Panc1 (cell line): ENCODE results near the gene ANKMY1. TPM values are rescaled to one million over a fixed set of nuclear protein-coding genes. Genes with fewer than 3 reads are reported as not detected.

Experiments
- ATAC-seq: fragments of 200-7000 bp; cut with Tn5 transposase; 2 replicates; pipeline ENCODE4 v1.9.1; 2020; ENCODE audit warnings: mild to moderate bottlenecking, moderate library complexity
- BruUV-seq: library from RNA; stranded (reverse); fragments of 400-500 nt; replicated peaks from 2 replicates; lab custom pipeline; 2021; lab: Mats Ljungman, UMichigan
- CTCF ChIA-PET: fragments of 300-600 bp; sonication (Branson Sonifier 250); formaldehyde crosslinking; loops from one replicate; lab custom pipeline; 2022; ENCODE audit warnings: antibody characterized with exemption; lab: Charles Lee
- POLR2A ChIA-PET: fragments of 300-600 bp; sonication (Branson Sonifier 250); formaldehyde crosslinking; loops from one replicate; lab custom pipeline; 2022; ENCODE audit warnings: antibody characterized with exemption; lab: Charles Lee
- DNase-seq: peaks from one replicate; pipeline ENCODE4 v3.0.0-alpha.2; 2010; ENCODE audit warnings: low read depth, low spot score
- H3K27ac ChIP-seq: 2 replicates; pipeline ENCODE4 v1.5.1; 2011; ENCODE audit warnings: mild to moderate bottlenecking, low read length, inconsistent platforms
- H3K27me3 ChIP-seq: fragments of 200-500 bp; sonication (Bioruptor generic); 2 replicates; pipeline ENCODE4 v1.6.0; 2014; ENCODE audit warnings: low read length, inconsistent platforms; ENCODE audit not compliant: control insufficient read depth, insufficient read depth
- H3K36me3 ChIP-seq: fragments of 200-500 bp; sonication (Bioruptor generic); 2 replicates; pipeline ENCODE4 v1.5.1; 2014; ENCODE audit warnings: inconsistent platforms, mild to moderate bottlenecking, low read length, moderate library complexity; ENCODE audit not compliant: control insufficient read depth, insufficient read depth
- H3K4me1 ChIP-seq: 2 replicates; pipeline ENCODE4 v1.5.1; 2011; ENCODE audit warnings: inconsistent platforms, mild to moderate bottlenecking, low read length, moderate library complexity; ENCODE audit not compliant: control insufficient read depth, insufficient read depth
- H3K4me3 ChIP-seq, 2 experiments: 2 replicates each; pipeline ENCODE4 v1.5.1; 2011 to 2012; ENCODE audit warnings: low read depth in 2 of 2, low read length in 2 of 2, mild to moderate bottlenecking in 2 of 2, inconsistent platforms in 1 of 2, moderate library complexity in 1 of 2
- H3K9me3 ChIP-seq: fragments of 200-500 bp; sonication (Bioruptor generic); 2 replicates; pipeline ENCODE4 v1.5.1; 2014; ENCODE audit warnings: low read depth, mild to moderate bottlenecking, inconsistent platforms, low read length, moderate library complexity; ENCODE audit not compliant: control insufficient read depth, insufficient read depth
- POLR2AphosphoS5 ChIP-seq: IDR thresholded peaks from 2 replicates; pipeline ENCODE4 v1.6.1; 2012; ENCODE audit warnings: mild to moderate bottlenecking, low read depth, low read length, moderate library complexity
- SIN3A ChIP-seq: IDR thresholded peaks from 2 replicates; pipeline ENCODE4 v1.6.1; 2012; ENCODE audit warnings: low read depth, mild to moderate bottlenecking, low read length, moderate library complexity, borderline replicate concordance; ENCODE audit not compliant: insufficient read depth
- TCF7L2 ChIP-seq: IDR thresholded peaks from 2 replicates; pipeline ENCODE4 v1.6.1; 2011; ENCODE audit warnings: mild to moderate bottlenecking, low read depth, low read length, inconsistent platforms
- in situ Hi-C: cut with HindIII; loops from 2 replicates; pipeline ENCODE4 v1.10.0; 2016; ENCODE audit warnings: low sequenced_read_pairs, low pct_unique_long_range_greater_than_20kb
- intact Hi-C: fragments of 100-400 bp; cut with micrococcal nuclease; formaldehyde crosslinking; loops from one replicate; pipeline ENCODE4 v1.10.0; 2022; ENCODE audit not compliant: unreplicated experiment
- total RNA-seq: library from RNA; stranded (reverse); gene quantifications from one replicate; pipeline ENCODE4 v1.2.1, GENCODE V29; 2021; ENCODE audit not compliant: unreplicated experiment
- TF ChIP-seq, protein P1 (sequence below): fragments of 450-650 bp; IDR thresholded peaks from 2 replicates; pipeline ENCODE4 v1.5.1; 2017; ENCODE audit warnings: mild to moderate bottlenecking
- TF ChIP-seq, protein P2 (sequence below), 2 experiments: IDR thresholded peaks; 2 replicates each; pipeline ENCODE4 v1.6.1; 2011 to 2012; ENCODE audit warnings: low read depth in 2 of 2, control low read depth in 1 of 2, low read length in 1 of 2, mild to moderate bottlenecking in 1 of 2, moderate library complexity in 1 of 2; ENCODE audit not compliant: insufficient read depth in 1 of 2

ANKMY1 gene
- total RNA-seq, 1 experiment from 2014 or later: 19.5 TPM

DNA sequence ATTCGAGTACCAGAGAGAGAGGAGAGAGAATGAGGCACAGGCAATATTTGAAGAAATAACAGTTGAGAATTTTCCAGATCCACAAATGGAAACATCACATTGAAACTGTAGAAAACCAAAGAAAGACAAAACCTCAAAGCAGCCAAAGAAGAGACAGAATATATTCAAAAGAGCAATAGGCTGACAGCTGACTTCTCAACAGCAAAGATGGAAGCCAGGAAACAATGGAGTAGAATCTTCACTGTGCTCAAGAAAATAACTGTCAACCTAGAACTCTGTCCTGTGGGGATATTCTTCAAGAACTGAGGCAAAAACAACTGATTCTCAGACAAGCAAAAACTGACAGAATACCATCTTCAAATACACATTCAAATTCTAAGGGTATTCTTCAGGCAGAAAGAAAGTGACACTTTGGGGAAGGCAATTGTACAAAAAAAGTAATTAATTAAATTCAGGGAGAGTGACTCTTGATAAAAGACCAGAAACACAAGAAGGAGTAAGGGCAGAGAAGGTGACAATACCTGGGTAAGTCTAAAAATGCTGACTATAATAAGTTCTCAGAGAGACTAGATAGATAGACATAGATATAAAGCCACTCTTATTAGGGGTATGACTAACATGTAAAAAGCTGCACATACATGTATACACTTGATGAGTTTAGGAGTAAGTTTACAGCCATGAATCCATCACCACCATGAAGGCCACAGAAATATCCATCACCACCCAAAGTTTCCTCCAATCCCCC, 25.6 kb downstream of the ANKMY1 start:
- BruUV-seq: no TSS peak
- Histone ChIP-seq H3K4me3 (no peak overlapping the region), H3K27me3 (no peaks in the 10 kb centered on the region), H3K36me3 (no peaks in the 10 kb centered on the region), H3K27ac (no peak overlapping the region), H3K9me3 (peaks cover 10% of the 10 kb centered on the region; the same call in 1 of the 2 replicates), H3K4me1 (no peaks in the 10 kb centered on the region)
- ChIA-PET CTCF (no interaction called here), POLR2A (no interaction called here)
- DNase-seq (no peak), ATAC-seq (no peak)
- TF ChIP-seq SIN3A (no peak), TCF7L2 (no peak), POLR2AphosphoS5 (no peak)
- TF ChIP-seq, protein P1, sequence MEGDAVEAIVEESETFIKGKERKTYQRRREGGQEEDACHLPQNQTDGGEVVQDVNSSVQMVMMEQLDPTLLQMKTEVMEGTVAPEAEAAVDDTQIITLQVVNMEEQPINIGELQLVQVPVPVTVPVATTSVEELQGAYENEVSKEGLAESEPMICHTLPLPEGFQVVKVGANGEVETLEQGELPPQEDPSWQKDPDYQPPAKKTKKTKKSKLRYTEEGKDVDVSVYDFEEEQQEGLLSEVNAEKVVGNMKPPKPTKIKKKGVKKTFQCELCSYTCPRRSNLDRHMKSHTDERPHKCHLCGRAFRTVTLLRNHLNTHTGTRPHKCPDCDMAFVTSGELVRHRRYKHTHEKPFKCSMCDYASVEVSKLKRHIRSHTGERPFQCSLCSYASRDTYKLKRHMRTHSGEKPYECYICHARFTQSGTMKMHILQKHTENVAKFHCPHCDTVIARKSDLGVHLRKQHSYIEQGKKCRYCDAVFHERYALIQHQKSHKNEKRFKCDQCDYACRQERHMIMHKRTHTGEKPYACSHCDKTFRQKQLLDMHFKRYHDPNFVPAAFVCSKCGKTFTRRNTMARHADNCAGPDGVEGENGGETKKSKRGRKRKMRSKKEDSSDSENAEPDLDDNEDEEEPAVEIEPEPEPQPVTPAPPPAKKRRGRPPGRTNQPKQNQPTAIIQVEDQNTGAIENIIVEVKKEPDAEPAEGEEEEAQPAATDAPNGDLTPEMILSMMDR: no peak
- in situ Hi-C loops (no loop called here), intact Hi-C loops (no loop called here)

DNA sequence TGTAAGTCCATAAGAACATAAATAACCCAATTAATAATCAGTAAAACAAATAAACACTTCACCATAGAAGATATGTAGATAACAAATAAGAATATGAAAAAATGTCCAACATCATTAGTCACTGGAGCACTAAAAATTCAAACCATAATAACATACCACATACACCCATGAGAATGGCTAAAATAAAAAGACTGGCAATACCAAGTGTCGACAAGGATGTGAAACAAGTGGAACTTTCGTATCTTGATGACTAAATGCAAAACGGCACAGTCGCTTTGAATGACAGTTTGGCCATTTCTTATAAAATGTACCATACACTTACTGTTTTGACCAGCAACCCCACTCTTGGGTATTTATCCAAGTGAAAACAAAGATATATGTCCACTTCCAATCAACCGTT, 26.8 kb downstream of the ANKMY1 start:
- H3K4me3 ChIP-seq: no peak overlapping the region
- in situ Hi-C loops: no loop called here
- DNase-seq: no peak
- CTCF ChIA-PET: no interaction called here
- TF ChIP-seq SIN3A (no peak), TCF7L2 (no peak)
- TF ChIP-seq, protein P2, sequence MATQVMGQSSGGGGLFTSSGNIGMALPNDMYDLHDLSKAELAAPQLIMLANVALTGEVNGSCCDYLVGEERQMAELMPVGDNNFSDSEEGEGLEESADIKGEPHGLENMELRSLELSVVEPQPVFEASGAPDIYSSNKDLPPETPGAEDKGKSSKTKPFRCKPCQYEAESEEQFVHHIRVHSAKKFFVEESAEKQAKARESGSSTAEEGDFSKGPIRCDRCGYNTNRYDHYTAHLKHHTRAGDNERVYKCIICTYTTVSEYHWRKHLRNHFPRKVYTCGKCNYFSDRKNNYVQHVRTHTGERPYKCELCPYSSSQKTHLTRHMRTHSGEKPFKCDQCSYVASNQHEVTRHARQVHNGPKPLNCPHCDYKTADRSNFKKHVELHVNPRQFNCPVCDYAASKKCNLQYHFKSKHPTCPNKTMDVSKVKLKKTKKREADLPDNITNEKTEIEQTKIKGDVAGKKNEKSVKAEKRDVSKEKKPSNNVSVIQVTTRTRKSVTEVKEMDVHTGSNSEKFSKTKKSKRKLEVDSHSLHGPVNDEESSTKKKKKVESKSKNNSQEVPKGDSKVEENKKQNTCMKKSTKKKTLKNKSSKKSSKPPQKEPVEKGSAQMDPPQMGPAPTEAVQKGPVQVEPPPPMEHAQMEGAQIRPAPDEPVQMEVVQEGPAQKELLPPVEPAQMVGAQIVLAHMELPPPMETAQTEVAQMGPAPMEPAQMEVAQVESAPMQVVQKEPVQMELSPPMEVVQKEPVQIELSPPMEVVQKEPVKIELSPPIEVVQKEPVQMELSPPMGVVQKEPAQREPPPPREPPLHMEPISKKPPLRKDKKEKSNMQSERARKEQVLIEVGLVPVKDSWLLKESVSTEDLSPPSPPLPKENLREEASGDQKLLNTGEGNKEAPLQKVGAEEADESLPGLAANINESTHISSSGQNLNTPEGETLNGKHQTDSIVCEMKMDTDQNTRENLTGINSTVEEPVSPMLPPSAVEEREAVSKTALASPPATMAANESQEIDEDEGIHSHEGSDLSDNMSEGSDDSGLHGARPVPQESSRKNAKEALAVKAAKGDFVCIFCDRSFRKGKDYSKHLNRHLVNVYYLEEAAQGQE (IDR thresholded peaks at IDR 0.05; ENCODE audit: insufficient read depth in 1 of 2, low read depth in 2 of 2, low read length in 1 of 2): no peak
- TF ChIP-seq, protein P1: no peak
- H3K27me3 ChIP-seq: no peaks in the 10 kb centered on the region
- H3K4me1 ChIP-seq: no peaks in the 10 kb centered on the region
- POLR2A ChIA-PET: no interaction called here
- no peaks in the 10 kb centered on the region for H3K36me3 ChIP-seq
- intact Hi-C loops: no loop called here
- H3K27ac ChIP-seq: no peak overlapping the region
- no peak for ATAC-seq
- H3K9me3 ChIP-seq: peaks cover 15% of the 10 kb centered on the region; the same call in 1 of the 2 replicates
- no TSS peak for BruUV-seq
